ENCODE data around the gene KIAA0408.
"Not testable (repeated sequence)": the region's sequence is repeated elsewhere in the genome, so short reads cannot be mapped to it uniquely, and the experiment has no call there.

Gene KIAA0408

GRCh38 chr6:127464161-127464880 lies 5.1 kb upstream of the KIAA0408 start:
- FAIRE-seq (no peak), DNase-seq (ENCODE audit: extremely low spot score, insufficient read length, low read depth) (no peak)

GRCh38 chr6:127463056-127463455 lies 3.9 kb upstream of the KIAA0408 start:
- DNase-seq (ENCODE audit: extremely low spot score, insufficient read length, low read depth) (no peak), FAIRE-seq (no peak)

DNA sequence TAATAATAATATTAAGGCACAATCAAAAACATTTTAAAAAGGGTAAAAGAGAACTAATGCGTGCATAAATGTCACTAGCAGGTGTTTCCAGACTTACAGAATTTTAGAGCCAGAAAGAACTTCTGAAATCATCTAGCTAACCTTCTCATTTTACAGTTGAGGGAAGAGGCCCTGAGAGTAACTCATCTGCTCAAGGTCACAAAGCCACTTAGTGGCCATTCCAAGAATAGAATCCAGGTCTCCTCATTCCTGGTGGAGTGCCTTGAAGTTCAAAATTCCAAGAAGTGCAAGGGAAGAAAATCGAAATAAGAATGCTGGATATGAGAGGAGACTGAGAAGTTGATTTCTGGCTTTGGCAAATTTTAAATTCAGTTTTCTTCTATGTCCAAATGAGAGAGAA lies 3.2 kb upstream of the KIAA0408 start:
- DNase-seq (ENCODE audit: extremely low spot score, insufficient read length, low read depth): no peak
- no peak for FAIRE-seq

GRCh38 chr6:127460465-127460864 lies 1.3 kb upstream of the KIAA0408 start:
- FAIRE-seq (no peak), DNase-seq (ENCODE audit: extremely low spot score, insufficient read length, low read depth) (no peak)

DNA sequence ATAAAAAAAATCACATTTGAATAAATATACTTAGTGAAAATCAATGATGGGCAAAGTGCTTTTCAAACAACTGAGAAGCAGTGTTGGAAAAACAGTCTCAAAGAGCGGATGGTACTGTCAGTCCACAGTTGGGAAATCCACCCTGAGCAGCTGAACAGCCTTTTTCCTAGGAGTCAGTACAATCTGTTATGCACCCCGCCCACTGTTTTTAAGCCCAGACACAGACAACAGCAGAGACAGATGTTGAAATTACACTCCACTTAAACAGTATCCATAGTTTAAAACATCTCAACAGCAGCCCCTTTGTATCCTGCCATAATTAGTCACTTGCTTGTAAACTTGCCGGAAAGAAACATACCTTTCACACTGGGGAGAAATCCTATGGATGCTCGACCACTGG lies 372 bp downstream of the KIAA0408 start:
- no peak for DNase-seq (ENCODE audit: extremely low spot score, insufficient read length, low read depth)

DNA sequence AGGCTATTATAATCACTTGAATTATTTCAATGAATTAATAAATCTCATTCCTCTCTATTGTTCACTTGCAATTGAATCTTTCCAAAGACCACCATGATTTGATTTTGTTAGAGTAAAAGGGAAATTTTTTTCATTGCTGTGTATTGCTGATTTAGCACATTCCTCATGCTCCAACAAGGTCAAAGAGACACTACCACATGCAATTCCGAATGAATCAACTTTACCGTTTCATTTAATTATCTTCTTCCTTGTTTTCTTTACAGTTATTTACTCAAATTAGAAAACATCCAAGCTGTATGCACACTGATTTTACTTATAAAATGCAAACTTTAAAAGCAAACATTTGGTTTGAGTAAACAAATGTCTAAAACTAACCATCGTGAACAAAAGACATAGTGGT lies 967 bp downstream of the KIAA0408 start:
- FAIRE-seq (no peak), DNase-seq (ENCODE audit: extremely low spot score, insufficient read length, low read depth) (no peak)

More for the DNA sequence above, 372 bp downstream of the KIAA0408 start:
- no peak for FAIRE-seq

DNA sequence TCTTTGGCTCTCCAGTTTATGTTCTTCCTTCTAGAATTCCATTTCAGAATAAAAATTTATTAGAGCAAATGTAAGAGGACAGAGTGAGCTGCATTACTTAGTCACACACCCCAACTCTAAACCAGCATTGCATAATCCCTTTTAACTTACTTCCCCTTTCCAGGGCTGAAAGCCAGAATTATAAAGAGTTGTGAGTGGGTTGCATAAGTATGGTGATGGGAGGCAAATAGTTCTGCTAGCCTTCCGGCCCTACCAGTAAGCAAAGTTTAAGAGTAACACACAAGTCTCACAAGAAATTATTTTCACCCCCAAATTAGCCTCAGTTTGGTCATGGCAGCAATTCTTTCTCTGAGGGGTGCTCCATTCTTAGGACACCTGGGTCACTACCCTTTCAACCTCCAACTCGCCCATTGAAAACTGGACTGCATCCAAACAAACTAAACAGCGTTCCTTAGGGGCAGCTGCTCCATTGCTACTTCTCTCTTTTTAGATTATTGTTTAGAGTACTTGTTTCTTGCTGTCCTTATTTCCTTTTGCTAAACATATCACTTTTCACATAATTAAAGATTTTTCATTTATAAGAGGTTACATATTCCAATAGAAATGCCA lies 1.6 kb downstream of the KIAA0408 start:
- FAIRE-seq (no peak), DNase-seq (ENCODE audit: extremely low spot score, insufficient read length, low read depth) (no peak)

DNA sequence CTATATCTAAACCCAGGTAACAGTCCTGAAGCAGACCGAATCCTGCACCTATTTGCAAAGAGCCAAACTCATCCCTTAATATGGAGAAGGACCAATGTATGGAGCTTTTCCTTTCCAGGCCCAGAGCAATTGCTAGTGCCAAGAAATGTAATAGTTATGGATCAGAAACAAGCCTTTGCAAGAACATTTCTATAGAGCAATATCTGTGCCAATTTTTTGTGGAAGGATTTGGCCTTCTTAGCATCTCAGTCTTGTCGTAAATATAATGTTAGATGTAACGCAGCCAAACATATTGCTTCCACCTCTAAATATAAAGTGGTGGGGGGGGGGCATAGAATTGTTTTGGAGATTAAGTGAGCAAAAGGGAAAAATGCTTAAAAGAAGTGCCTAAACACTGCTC lies 2.7 kb downstream of the KIAA0408 start:
- no peak for FAIRE-seq
- no peak for DNase-seq (ENCODE audit: extremely low spot score, insufficient read length, low read depth)

- DNase-seq (ENCODE audit: extremely low spot score, insufficient read length, low read depth) (no peak), FAIRE-seq (no peak)
Observed at GRCh38 chr6:127453845-127454619, 5.2 kb downstream of the KIAA0408 start.

DNA sequence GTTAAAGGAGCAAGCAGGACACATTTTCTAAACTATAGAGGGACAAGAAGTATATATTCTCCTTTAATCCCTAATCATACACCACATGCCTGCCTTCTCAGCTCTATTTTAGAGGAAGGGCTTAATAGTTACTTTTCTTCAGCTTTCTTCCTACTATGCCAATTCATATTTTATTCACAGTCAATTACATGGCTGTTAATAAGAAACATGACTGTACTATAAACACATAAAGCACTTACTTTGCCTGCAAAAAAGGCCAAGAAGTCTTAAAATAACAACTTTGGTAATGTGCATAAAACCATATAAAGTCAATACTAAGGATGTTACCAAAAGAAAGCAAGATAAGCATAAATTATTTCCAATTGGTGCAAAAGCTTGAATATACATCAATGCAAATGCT lies 6.4 kb downstream of the KIAA0408 start:
- DNase-seq (ENCODE audit: extremely low spot score, insufficient read length, low read depth) (no peak), FAIRE-seq (no peak)

GRCh38 chr6:127451388-127451787 lies 7.8 kb downstream of the KIAA0408 start:
- no peak for DNase-seq (ENCODE audit: extremely low spot score, insufficient read length, low read depth)
- no peak for FAIRE-seq

- FAIRE-seq (no peak), DNase-seq (ENCODE audit: extremely low spot score, insufficient read length, low read depth) (no peak)
Observed at GRCh38 chr6:127447780-127448179, 11.4 kb downstream of the KIAA0408 start.

GRCh38 chr6:127446356-127446755 lies 12.8 kb downstream of the KIAA0408 start:
- DNase-seq (ENCODE audit: extremely low spot score, insufficient read length, low read depth) (no peak), FAIRE-seq (no peak)

DNA sequence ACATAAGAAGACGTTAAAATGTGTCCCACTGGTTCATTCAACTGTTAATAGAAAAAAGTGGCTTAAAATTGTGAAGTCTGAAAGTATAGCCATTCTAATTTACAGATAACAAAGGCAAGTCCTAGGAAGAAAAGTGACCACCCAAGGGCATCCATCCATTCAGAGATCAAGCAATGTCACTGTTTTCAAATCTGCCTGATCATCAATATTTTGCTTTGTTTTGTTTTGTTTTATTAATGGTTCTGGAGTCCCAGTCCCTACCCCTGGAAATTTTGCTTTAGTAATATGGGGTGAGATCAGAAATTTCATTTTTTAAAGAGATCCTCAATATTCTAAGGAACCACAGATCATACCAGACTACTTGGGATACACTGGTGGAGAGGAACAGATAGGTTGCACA lies 17.3 kb downstream of the KIAA0408 start:
- DNase-seq (ENCODE audit: extremely low spot score, insufficient read length, low read depth) (no peak), FAIRE-seq (no peak)

GRCh38 chr6:127439718-127440117 lies 19.5 kb downstream of the KIAA0408 start:
- no peak for FAIRE-seq
- no peak for DNase-seq (ENCODE audit: extremely low spot score, insufficient read length, low read depth)

DNA sequence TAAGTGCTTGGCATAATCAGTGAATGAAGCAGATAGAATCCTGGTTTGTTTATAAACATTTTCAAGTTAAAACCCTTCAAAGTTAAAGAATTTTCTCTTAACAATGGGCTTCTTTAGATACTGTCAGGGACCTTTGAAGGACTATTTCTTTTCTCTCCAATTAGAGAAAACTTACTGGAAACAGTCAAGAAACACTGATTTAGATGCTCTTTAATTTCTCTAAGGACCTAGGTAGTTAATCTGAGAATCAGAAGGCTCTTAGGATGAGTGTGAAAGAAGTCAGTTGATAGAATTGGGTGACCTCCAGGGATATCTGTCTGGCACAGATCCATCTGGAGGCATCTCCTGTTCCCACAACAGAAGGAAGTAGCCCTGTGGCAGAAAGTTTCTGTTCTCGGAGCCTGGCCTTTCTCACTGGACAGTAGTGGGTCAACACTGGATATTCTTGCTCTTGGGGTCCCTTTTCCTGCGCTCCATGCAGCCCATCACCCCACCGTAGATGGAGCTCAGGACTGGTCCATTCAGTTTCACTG lies 22.5 kb downstream of the KIAA0408 start:
- DNase-seq (ENCODE audit: extremely low spot score, insufficient read length, low read depth) (no peak), FAIRE-seq (no peak)

GRCh38 chr6:127435626-127436220 lies 23.5 kb downstream of the KIAA0408 start:
- no peak for FAIRE-seq

DNA sequence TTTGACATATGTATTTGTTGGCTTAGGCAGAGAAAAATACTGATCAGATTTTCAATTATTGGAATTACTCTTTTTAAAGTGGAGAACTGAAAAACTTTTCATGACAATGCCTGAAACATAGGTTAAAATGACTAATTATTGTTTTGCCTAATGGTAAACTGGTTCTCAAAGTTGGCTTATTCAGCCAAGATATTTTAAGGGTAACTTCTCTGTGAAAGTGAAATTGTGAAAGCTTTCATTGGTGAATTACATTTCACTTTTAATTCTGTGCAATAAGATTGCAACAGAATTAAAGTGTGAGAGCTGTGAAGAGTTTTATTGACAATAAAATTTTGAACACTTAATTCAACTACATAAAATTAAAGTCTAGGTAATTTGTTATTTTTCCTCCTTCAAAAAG lies 24.5 kb downstream of the KIAA0408 start:
- DNase-seq (ENCODE audit: extremely low spot score, insufficient read length, low read depth) (no peak), FAIRE-seq (no peak)

More at GRCh38 chr6:127435626-127436220, 23.5 kb downstream of the KIAA0408 start:
- DNase-seq (ENCODE audit: extremely low spot score, insufficient read length, low read depth): no peak

- FAIRE-seq; DNase-seq (ENCODE audit: extremely low spot score, insufficient read length, low read depth): not testable (repeated sequence)
Observed at GRCh38 chr6:127428562-127428961, 30.6 kb downstream of the KIAA0408 start.

GRCh38 chr6:127423921-127424320 lies 35.3 kb downstream of the KIAA0408 start:
- FAIRE-seq: peak; percentile 31
- DNase-seq (ENCODE audit: extremely low spot score, insufficient read length, low read depth): no peak
